ENCODE measurements around the gene SLC8B1. TPM values are rescaled to one million over a fixed set of nuclear protein-coding genes. Genes with fewer than 3 reads are reported as not detected.

Gene SLC8B1
- total RNA-seq, 1 experiment from 2014 or later = 23.8 TPM

- Mint-ChIP-seq H3K27ac (ENCODE audit: unreplicated experiment) (no peak overlapping the region), H3K27me3 (ENCODE audit: unreplicated experiment) (no peaks in the 10 kb centered on the region), H3K9me3 (ENCODE audit: low read depth, unreplicated experiment) (no peaks in the 10 kb centered on the region), H3K4me1 (ENCODE audit: low read depth, unreplicated experiment) (no peaks in the 10 kb centered on the region), H3K4me3 (ENCODE audit: low read depth, unreplicated experiment) (no peak overlapping the region), H3K36me3 (ENCODE audit: insufficient read depth, unreplicated experiment) (no peaks in the 10 kb centered on the region)
- no TSS peak for BruUV-seq (replicated peaks)
- DNase-seq = no peak
- CTCF ChIA-PET = no interaction called here
- no peak for TF ChIP-seq CTCF (IDR thresholded peaks at IDR 0.05; ENCODE audit: unreplicated experiment)
- intact Hi-C loops (cut with micrococcal nuclease; ENCODE audit: unreplicated experiment) = no loop called here
These were observed 15.8 kb downstream of the SLC8B1 start for GRCh38 chr12:113318900-113319628.

- CTCF ChIA-PET = no interaction called here
- TF ChIP-seq CTCF (IDR thresholded peaks at IDR 0.05; ENCODE audit: unreplicated experiment) = no peak
- Mint-ChIP-seq H3K27me3 (ENCODE audit: unreplicated experiment) (no peaks in the 10 kb centered on the region), H3K9me3 (ENCODE audit: low read depth, unreplicated experiment) (no peaks in the 10 kb centered on the region), H3K4me3 (ENCODE audit: low read depth, unreplicated experiment) (no peak overlapping the region), H3K4me1 (ENCODE audit: low read depth, unreplicated experiment) (no peaks in the 10 kb centered on the region), H3K27ac (ENCODE audit: unreplicated experiment) (no peak overlapping the region), H3K36me3 (ENCODE audit: insufficient read depth, unreplicated experiment) (no peaks in the 10 kb centered on the region)
- intact Hi-C loops (cut with micrococcal nuclease; ENCODE audit: unreplicated experiment) = no loop called here
- BruUV-seq (replicated peaks) = no TSS peak
- DNase-seq = no peak
These were observed 16.8 kb downstream of the SLC8B1 start for GRCh38 chr12:113318046-113318656.

GRCh38 chr12:113317122-113317521 is 17.8 kb downstream of the SLC8B1 start:
- no TSS peak for BruUV-seq (replicated peaks)
- Mint-ChIP-seq H3K4me1 (ENCODE audit: low read depth, unreplicated experiment) (no peaks in the 10 kb centered on the region), H3K4me3 (ENCODE audit: low read depth, unreplicated experiment) (no peak overlapping the region), H3K27ac (ENCODE audit: unreplicated experiment) (no peak overlapping the region), H3K27me3 (ENCODE audit: unreplicated experiment) (no peaks in the 10 kb centered on the region), H3K36me3 (ENCODE audit: insufficient read depth, unreplicated experiment) (no peaks in the 10 kb centered on the region), H3K9me3 (ENCODE audit: low read depth, unreplicated experiment) (no peaks in the 10 kb centered on the region)
- intact Hi-C loops (cut with micrococcal nuclease; ENCODE audit: unreplicated experiment) = no loop called here
- no peak for TF ChIP-seq CTCF (IDR thresholded peaks at IDR 0.05; ENCODE audit: unreplicated experiment)
- CTCF ChIA-PET = no interaction called here
- DNase-seq = no peak

- Mint-ChIP-seq H3K27ac (ENCODE audit: unreplicated experiment) (no peak overlapping the region), H3K9me3 (ENCODE audit: low read depth, unreplicated experiment) (no peaks in the 10 kb centered on the region), H3K4me1 (ENCODE audit: low read depth, unreplicated experiment) (no peaks in the 10 kb centered on the region), H3K4me3 (ENCODE audit: low read depth, unreplicated experiment) (no peak overlapping the region), H3K27me3 (ENCODE audit: unreplicated experiment) (no peaks in the 10 kb centered on the region), H3K36me3 (ENCODE audit: insufficient read depth, unreplicated experiment) (peaks cover 4% of the 10 kb centered on the region)
- TF ChIP-seq CTCF (IDR thresholded peaks at IDR 0.05; ENCODE audit: unreplicated experiment) = no peak
- no TSS peak for BruUV-seq (replicated peaks)
- no peak for DNase-seq
- CTCF ChIA-PET = no interaction called here
- intact Hi-C loops (cut with micrococcal nuclease; ENCODE audit: unreplicated experiment) = no loop called here
These were observed 18.8 kb downstream of the SLC8B1 start for GRCh38 chr12:113316155-113316554.
